Breast epithelium (tissue), 4 donors: Measurements from ENCODE around the gene SLC6A7. TPM values are rescaled to one million over a fixed set of nuclear protein-coding genes. Genes with fewer than 3 reads are reported as not detected.

Experiments
- DNase-seq, 2 donors: peaks; one replicate each; pipeline ENCODE4 v3.0.0-alpha.2; 2019; ENCODE audit warnings: low spot score in 2 of 2
- H3K27ac ChIP-seq, 2 donors: fragments of 200-600 bp; sonication (generic) in 1 of 2; one replicate each; pipeline ENCODE4 v1.5.1; 2016 to 2019; ENCODE audit warnings: mild to moderate bottlenecking in 1 of 2
- H3K27me3 ChIP-seq, 2 donors: fragments of 200-600 bp; sonication (generic) in 1 of 2; one replicate each; pipeline versions ENCODE4 v1.5.1 to v1.6.0; 2017 to 2019; ENCODE audit warnings: control low read depth in 1 of 2, mild to moderate bottlenecking in 1 of 2
- H3K36me3 ChIP-seq: fragments of 200-600 bp; one replicate; pipeline ENCODE4 v1.5.1; 2019
- H3K4me1 ChIP-seq, 2 donors: fragments of 200-600 bp; sonication (generic); one replicate each; pipeline ENCODE4 v1.5.1; 2016 to 2019; ENCODE audit warnings: control low read depth in 1 of 2
- H3K4me3 ChIP-seq, 3 donors: fragments of 200-600 bp; sonication (generic); 1 replicate in 2 of 3; 2 replicates in 1 of 3; pipeline ENCODE4 v1.5.1; 2016 to 2019; ENCODE audit warnings: mild to moderate bottlenecking in 3 of 3, moderate library complexity in 2 of 3
- H3K9me3 ChIP-seq, 2 donors: fragments of 200-600 bp; sonication (generic) in 1 of 2; one replicate each; pipeline ENCODE4 v1.5.1; 2016 to 2019; ENCODE audit warnings: control low read depth in 1 of 2
- CTCF ChIP-seq, 3 donors: fragments of 450-650 bp; IDR thresholded peaks; one replicate each; pipeline ENCODE4 v1.5.1; 2016 to 2017; ENCODE audit warnings: antibody characterized with exemption in 3 of 3, mild to moderate bottlenecking in 3 of 3, moderate library complexity in 3 of 3
- POLR2A ChIP-seq: fragments of 450-650 bp; IDR thresholded peaks from one replicate; pipeline ENCODE4 v1.6.1; 2016; ENCODE audit warnings: antibody characterized with exemption, mild to moderate bottlenecking, moderate library complexity
- POLR2AphosphoS5 ChIP-seq, 3 donors: sonication (generic); formaldehyde crosslinking; IDR thresholded peaks; one replicate each; pipeline ENCODE4 v1.6.1; 2017; ENCODE audit warnings: antibody characterized with exemption in 3 of 3
- intact Hi-C: fragments of 100-400 bp; cut with DNase I; formaldehyde crosslinking; loops from one replicate; pipeline ENCODE4 v1.15.1; 2023; ENCODE audit warnings: low total_unique reads
- total RNA-seq, 3 donors: library from RNA; depleted of rRNA; stranded (reverse); fragments of >200 nt; gene quantifications; one replicate each; pipeline ENCODE4 v1.1.0, GENCODE V29; 2016

Gene SLC6A7
- total RNA-seq, 3 donors from 2014 or later, result 0.15 to 0.16 TPM; not detected in 1

- intact Hi-C loops, result loop anchor here (10.0 kb wide), 1 partner anchor 47 kb away; the partner anchor contains the start of gene CDX1
- Histone ChIP-seq H3K36me3 (no peaks in the 10 kb centered on the region), H3K27me3 (no peaks in the 10 kb centered on the region), H3K27ac (no peak overlapping the region), H3K9me3 (no peaks in the 10 kb centered on the region), H3K4me1 (no peaks in the 10 kb centered on the region), H3K4me3 (no peak overlapping the region)
- TF ChIP-seq POLR2A (no peak), POLR2AphosphoS5 (IDR thresholded peaks at IDR 0.05) (no peak), CTCF (IDR thresholded peaks at IDR 0.05) (no peak)
- no peak for DNase-seq
These were observed 21.5 kb downstream of the SLC6A7 start for GRCh38 chr5:150211156-150212030.

DNA sequence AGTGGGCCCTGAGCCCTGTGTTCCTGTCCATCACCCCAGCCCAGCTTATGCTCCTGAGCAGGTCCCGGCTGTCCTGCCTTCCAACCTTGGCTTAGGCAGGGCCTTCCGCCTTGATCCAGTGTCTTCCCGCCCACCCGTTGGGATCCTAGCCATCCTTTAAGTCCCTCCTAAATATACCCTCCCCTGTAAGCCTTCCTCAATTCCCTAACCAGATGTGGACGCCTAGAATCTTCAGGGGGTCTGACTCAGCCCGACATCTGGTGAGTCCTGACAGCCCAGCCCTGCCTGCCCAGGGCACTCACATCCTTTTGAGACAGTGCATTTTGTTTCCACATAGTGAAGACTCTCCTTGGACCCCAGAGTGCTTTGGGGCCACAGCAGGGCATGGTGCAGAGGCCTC, 23.7 kb downstream of the SLC6A7 start:
- Histone ChIP-seq H3K36me3 (no peaks in the 10 kb centered on the region), H3K4me1 (no peaks in the 10 kb centered on the region), H3K9me3 (no peaks in the 10 kb centered on the region), H3K27me3 (no peaks in the 10 kb centered on the region), H3K4me3 (no peak overlapping the region), H3K27ac (peak overlapping the region in 1 of 2 donors; percentile 50)
- intact Hi-C loops, result loop anchor here (10.0 kb wide), 1 partner anchor 49 kb away; the partner anchor contains the start of gene CDX1
- TF ChIP-seq POLR2A (no peak), POLR2AphosphoS5 (IDR thresholded peaks at IDR 0.05) (no peak), CTCF (IDR thresholded peaks at IDR 0.05) (no peak)
- no peak for DNase-seq

DNA sequence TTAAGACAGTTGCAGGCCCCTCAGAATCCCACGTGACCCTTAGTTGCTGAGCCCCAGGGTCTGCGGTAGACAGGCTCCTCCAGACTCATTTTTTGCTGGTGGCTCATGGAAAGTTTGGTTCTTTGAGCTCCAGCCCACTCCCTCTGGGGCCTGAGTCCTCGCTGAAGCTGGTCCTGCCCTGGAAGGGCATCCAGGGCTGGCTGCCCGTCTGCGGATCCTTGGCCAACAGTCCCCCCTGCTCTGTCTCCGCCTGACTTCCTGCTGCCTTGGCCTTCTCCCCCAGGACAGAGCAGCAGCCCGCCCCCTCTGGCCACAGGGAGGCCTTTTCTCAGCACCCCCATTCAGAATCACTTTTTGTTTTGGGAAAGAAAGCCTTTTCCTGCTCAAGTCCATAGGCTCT, 24.4 kb downstream of the SLC6A7 start:
- no peak for DNase-seq
- H3K27ac ChIP-seq, result peak overlapping the region in 1 of 2 donors; percentile 50
- no peak for TF ChIP-seq POLR2AphosphoS5 (IDR thresholded peaks at IDR 0.05)
- no peak for TF ChIP-seq POLR2A
- no peak for TF ChIP-seq CTCF (IDR thresholded peaks at IDR 0.05)
- intact Hi-C loops, result loop anchor here (10.0 kb wide), 1 partner anchor 49 kb away; the partner anchor contains the start of gene CDX1
- H3K4me1 ChIP-seq, result no peaks in the 10 kb centered on the region
- no peaks in the 10 kb centered on the region for H3K27me3 ChIP-seq
- no peaks in the 10 kb centered on the region for H3K9me3 ChIP-seq
- H3K4me3 ChIP-seq, result no peak overlapping the region
- no peaks in the 10 kb centered on the region for H3K36me3 ChIP-seq

DNA sequence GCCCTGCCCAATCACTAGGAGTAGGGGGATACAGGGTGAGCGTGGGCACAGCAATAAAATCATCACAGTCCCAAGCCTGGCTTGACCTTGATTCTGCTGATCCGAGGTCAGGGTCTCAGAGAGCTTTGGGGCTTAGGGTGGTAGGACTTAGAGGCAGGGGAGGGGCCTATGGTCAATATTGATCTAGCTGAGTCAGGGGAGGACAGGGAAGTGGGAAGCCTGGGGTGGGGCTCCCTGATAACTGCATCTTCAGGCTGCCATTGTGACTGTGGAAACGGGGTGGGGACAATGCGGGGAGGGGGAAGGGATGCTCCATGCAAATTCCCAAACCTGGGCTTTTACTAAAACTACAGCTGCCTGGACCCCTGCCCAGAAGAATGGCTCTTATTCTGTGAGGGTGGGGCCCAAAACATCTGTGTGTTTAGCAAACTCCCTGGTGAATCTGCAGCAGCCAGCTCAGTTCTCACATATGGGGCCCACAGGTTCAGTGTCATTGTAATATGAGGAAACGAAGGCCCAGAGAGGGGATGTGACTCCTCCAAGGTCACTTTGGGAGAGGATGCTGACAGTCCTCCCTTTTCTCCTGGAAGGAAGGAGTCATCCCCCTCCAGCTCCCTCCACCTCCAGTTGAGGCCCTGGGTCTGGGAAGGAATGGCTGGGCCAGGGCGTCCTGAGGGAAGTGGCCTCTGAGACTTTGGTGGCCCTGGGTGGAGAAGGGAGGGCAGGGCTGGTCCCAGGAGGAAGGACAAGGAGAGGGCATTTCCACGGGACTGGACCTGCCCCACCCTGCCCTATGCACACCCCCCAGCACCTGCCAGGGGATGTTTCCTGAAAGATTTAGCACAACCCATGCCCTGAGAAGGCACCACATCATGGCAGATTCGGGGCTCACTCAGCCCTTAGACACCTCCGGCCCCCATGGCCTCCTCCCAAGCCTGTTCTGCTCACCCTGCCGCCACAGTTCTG, 26.4 kb downstream of the SLC6A7 start:
- Histone ChIP-seq H3K27me3 (no peaks in the 10 kb centered on the region), H3K4me3 (no peak overlapping the region), H3K36me3 (no peaks in the 10 kb centered on the region), H3K4me1 (no peaks in the 10 kb centered on the region), H3K9me3 (no peaks in the 10 kb centered on the region), H3K27ac (peak overlapping the region in 1 of 2 donors; percentile 32)
- no peak for TF ChIP-seq POLR2AphosphoS5 (IDR thresholded peaks at IDR 0.05)
- intact Hi-C loops, result loop anchor here (10.0 kb wide), 1 partner anchor 51 kb away; the partner anchor contains the start of gene CDX1
- no peak for DNase-seq

- Histone ChIP-seq H3K4me3 (no peak overlapping the region), H3K4me1 (no peaks in the 10 kb centered on the region), H3K9me3 (no peaks in the 10 kb centered on the region), H3K27me3 (no peaks in the 10 kb centered on the region), H3K36me3 (no peaks in the 10 kb centered on the region), H3K27ac (no peak overlapping the region)
- intact Hi-C loops, result loop anchor here (10.0 kb wide), 1 partner anchor 52 kb away; the partner anchor contains the start of gene CDX1
- no peak for TF ChIP-seq CTCF (IDR thresholded peaks at IDR 0.05)
- TF ChIP-seq POLR2AphosphoS5 (IDR thresholded peaks at IDR 0.05), result no peak
- TF ChIP-seq POLR2A, result no peak
- DNase-seq, result no peak
These were observed 27.2 kb downstream of the SLC6A7 start for GRCh38 chr5:150217038-150217437.
